SU-DHL-6 (cell line): ENCODE results near the gene PPFIBP2.

Experiments
- CTCF ChIP-seq: fragments of 200-600 bp; sonication (generic); IDR thresholded peaks from one replicate; pipeline ENCODE4 v1.5.1; 2017; ENCODE audit warnings: antibody characterized with exemption, mild to moderate bottlenecking, low read length, moderate library complexity; ENCODE audit not compliant: insufficient read depth, poor library complexity, severe bottlenecking
- EZH2phosphoT487 ChIP-seq: fragments of 200-600 bp; sonication (generic), shearing (Covaris generic); conservative IDR thresholded peaks from 2 replicates; pipeline ENCODE4 v1.6.1; 2018; ENCODE audit warnings: mild to moderate bottlenecking, antibody characterized with exemption, low read length, moderate library complexity, mixed read lengths

- no peak for TF ChIP-seq CTCF
- no peak for TF ChIP-seq EZH2phosphoT487
Measured at GRCh38 chr11:7524462-7525235, 10.8 kb downstream of the PPFIBP2 start.
